ENCODE results near the gene ETV6. TPM values are rescaled to one million over a fixed set of nuclear protein-coding genes. Genes with fewer than 3 reads are reported as not detected.

The ETV6 gene
- total and polyA plus RNA-seq, 8 donors: 5.1 to 31.6 (median 18.2) TPM

- intact Hi-C loops (cut with DNase I): no loop called here
- no peaks in the 10 kb centered on the region for H3K9me3 ChIP-seq
- no peak for TF ChIP-seq CTCF (IDR thresholded peaks at IDR 0.05)
- H3K27me3 ChIP-seq: no peaks in the 10 kb centered on the region
- no peak overlapping the region for H3K27ac ChIP-seq
- H3K36me3 ChIP-seq: no peaks in the 10 kb centered on the region
- WGBS, 2 donors: 81 to 83% methylated on average over 12 of the region's 12 CpGs
- H3K4me3 ChIP-seq: no peak overlapping the region
- ATAC-seq (no peak), FAIRE-seq (no peak), DNase-seq (no peak)
- H3K4me1 ChIP-seq: peaks cover 8 to 27% (median 9%) of the 10 kb centered on the region in 3 donors
Observed at GRCh38 chr12:11743423-11744409, 94.2 kb downstream of the ETV6 start.

GRCh38 chr12:11744410-11744801 lies 94.9 kb downstream of the ETV6 start:
- DNase-seq (no peak), ATAC-seq (no peak), FAIRE-seq (no peak)
- Histone ChIP-seq H3K27me3 (no peaks in the 10 kb centered on the region), H3K27ac (no peak overlapping the region), H3K4me1 (peaks cover 8 to 27% (median 9%) of the 10 kb centered on the region in 3 donors), H3K9me3 (no peaks in the 10 kb centered on the region), H3K36me3 (no peaks in the 10 kb centered on the region), H3K4me3 (no peak overlapping the region)
- intact Hi-C loops (cut with DNase I): no loop called here
- WGBS, 2 donors: 92 to 97% methylated on average over 3 of the region's 3 CpGs
- no peak for TF ChIP-seq CTCF (IDR thresholded peaks at IDR 0.05)

GRCh38 chr12:11745113-11745512 lies 95.6 kb downstream of the ETV6 start:
- no peaks in the 10 kb centered on the region for H3K9me3 ChIP-seq
- TF ChIP-seq CTCF (IDR thresholded peaks at IDR 0.05): no peak
- DNase-seq (no peak), ATAC-seq (no peak), FAIRE-seq (no peak)
- H3K4me3 ChIP-seq: no peak overlapping the region
- 77 to 82% methylated on average over 6 of the region's 6 CpGs for WGBS, 2 donors
- intact Hi-C loops (cut with DNase I): no loop called here
- peak overlapping the region in 1 of 4 donors; percentile 42 for H3K27ac ChIP-seq
- H3K4me1 ChIP-seq: peaks cover 8 to 26% (median 9%) of the 10 kb centered on the region in 3 donors
- no peaks in the 10 kb centered on the region for H3K27me3 ChIP-seq
- no peaks in the 10 kb centered on the region for H3K36me3 ChIP-seq

GRCh38 chr12:11746024-11746771 lies 96.7 kb downstream of the ETV6 start:
- Histone ChIP-seq H3K36me3 (no peaks in the 10 kb centered on the region), H3K27me3 (no peaks in the 10 kb centered on the region), H3K9me3 (no peaks in the 10 kb centered on the region), H3K4me1 (peaks cover 8 to 17% (median 9%) of the 10 kb centered on the region in 3 donors), H3K4me3 (no peak overlapping the region), H3K27ac (peak overlapping the region in 2 of 4 donors; percentile 40 to 42)
- TF ChIP-seq CTCF (IDR thresholded peaks at IDR 0.05): no peak
- peak in 3 of 4 donors; percentile 41 to 77 (median 74) for ATAC-seq
- no peak for FAIRE-seq
- no peak for DNase-seq
- WGBS, 2 donors: 82 to 85% methylated on average over 8 of the region's 8 CpGs
- intact Hi-C loops (cut with DNase I): no loop called here
